GM18520 (cell line): Measurements from ENCODE around the gene ECI1.

ENCODE experiments used
- ATAC-seq: cut with Tn5 transposase; IDR thresholded peaks from one replicate; pipeline ENCODE4 v1.9.1; 2021; ENCODE audit not compliant: unreplicated experiment

The ECI1 gene, protein sequence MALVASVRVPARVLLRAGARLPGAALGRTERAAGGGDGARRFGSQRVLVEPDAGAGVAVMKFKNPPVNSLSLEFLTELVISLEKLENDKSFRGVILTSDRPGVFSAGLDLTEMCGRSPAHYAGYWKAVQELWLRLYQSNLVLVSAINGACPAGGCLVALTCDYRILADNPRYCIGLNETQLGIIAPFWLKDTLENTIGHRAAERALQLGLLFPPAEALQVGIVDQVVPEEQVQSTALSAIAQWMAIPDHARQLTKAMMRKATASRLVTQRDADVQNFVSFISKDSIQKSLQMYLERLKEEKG

GRCh38 chr16:2251296-2252111 is at the start of gene ECI1:
TSS of gene ECI1 (minus strand) at chr16:2251587. CDS start at chr16:2251566, 21 bp downstream.
- peak; percentile 94 for ATAC-seq

- no peak for ATAC-seq
Measured at GRCh38 chr16:2299915-2300192, 48.5 kb upstream of the ECI1 start.

DNA sequence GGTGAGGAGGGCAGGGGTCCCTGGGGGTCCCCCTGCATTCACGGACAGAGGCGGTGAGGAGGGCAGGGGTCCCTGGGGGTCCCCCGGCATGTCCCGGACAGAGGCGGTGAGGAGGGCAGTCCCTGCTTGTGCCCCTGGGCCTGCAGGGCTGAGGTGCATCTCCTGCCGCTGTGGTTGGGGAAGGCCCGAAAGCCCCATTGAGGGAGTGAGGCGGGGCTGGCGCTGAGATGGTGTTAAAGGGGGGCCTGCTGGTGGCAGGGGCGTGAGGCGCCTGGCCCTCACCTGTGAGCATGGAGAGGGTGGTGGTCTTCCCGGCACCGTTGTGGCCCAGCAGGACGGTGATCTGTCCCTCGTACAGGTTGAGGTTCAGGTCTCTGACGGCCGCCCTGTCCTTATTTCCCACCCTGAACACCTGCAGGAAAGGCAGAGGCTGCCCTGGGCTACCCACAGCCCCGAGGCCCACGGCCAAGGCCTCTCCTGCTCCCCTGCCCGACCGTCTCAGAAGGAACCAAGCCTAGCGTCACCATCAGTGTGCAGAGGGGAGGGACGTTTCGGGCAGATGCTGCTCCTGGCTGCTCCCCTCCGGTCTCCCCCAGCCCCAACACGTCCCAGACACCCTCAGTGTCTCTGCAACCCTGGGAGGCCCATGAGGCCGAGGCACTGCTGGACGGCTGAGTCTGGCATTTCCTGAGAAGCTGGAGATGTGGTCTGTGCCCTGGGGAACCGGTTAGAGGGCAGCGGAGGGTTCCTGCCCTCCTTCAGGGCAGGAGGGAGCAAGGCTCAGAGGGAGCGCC is 47.9 kb upstream of the ECI1 start:
- ATAC-seq: no peak

GRCh38 chr16:2298621-2299020 is 47.2 kb upstream of the ECI1 start:
- ATAC-seq: no peak

GRCh38 chr16:2297506-2297860 is 46.1 kb upstream of the ECI1 start:
- ATAC-seq: no peak

- ATAC-seq: no peak
Measured at GRCh38 chr16:2296661-2297505, 45.5 kb upstream of the ECI1 start.

- ATAC-seq: peak; percentile 81
Measured at GRCh38 chr16:2295056-2295798, 43.8 kb upstream of the ECI1 start.

- no peak for ATAC-seq
Measured at GRCh38 chr16:2292221-2292620, 40.8 kb upstream of the ECI1 start.

GRCh38 chr16:2289282-2289681 is 37.9 kb upstream of the ECI1 start:
- ATAC-seq: no peak

DNA sequence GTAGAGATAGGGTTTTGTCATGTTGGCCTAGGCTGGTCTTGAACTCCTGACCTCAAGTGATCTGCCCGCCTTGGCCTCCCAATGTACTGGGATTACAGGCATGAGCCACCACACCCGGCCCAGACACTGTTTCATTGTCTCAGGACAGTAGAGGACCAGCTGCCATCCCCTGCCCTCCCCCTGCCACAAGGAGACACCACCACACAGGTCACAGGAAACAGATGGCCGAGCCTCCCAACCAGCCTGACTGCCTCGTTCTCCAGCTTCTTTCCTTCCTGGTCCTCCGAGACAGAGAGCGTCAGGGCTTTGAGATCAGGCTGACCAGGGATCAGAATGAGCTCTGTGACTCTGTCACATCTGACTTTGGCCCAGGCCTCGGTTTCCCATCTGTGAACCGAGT is 37.3 kb upstream of the ECI1 start:
- no peak for ATAC-seq

- ATAC-seq: no peak
Measured at GRCh38 chr16:2287916-2288547, 36.6 kb upstream of the ECI1 start.

DNA sequence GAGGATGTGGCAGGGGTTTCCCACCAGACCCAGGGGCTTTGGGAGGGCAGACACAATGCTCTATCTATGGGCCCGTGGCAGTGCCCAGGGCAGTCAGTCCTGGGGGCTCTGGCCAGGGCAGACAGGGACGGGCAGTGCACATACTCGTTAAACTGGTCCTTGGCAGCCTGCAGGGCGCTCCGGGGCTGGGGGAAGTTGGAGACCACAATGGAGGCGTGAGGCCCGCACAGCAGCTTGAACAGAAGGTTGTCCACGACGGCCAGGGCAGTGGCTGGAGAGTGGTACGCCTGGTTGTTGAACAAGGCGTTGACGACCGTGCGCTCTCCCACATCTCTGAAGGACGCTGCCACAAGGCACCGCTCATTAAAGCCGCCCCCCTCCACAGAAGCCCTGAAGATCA is 35.2 kb upstream of the ECI1 start:
- ATAC-seq: no peak

DNA sequence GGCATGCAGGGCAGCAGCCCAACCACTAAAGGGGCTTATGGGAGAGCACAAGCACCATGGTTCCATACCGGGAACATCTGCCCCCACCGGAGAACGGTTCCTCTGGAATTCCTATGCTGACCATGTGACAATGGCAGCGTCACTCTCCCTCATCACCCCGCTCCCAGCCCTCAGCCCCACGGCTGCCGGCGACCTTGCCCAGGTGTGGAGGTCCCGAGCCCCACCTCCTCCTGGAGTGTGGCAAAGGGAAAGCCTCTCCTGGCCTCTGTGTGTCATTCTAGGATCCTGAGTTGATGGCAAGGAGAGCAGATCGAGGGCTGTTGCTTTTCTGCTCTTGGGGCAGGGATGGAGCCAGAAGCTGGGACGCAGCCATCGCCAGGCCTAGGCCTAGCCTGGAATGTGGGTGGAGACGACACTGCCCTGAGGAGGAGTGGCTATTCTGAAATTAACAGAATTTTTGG is 34.4 kb upstream of the ECI1 start:
- no peak for ATAC-seq

DNA sequence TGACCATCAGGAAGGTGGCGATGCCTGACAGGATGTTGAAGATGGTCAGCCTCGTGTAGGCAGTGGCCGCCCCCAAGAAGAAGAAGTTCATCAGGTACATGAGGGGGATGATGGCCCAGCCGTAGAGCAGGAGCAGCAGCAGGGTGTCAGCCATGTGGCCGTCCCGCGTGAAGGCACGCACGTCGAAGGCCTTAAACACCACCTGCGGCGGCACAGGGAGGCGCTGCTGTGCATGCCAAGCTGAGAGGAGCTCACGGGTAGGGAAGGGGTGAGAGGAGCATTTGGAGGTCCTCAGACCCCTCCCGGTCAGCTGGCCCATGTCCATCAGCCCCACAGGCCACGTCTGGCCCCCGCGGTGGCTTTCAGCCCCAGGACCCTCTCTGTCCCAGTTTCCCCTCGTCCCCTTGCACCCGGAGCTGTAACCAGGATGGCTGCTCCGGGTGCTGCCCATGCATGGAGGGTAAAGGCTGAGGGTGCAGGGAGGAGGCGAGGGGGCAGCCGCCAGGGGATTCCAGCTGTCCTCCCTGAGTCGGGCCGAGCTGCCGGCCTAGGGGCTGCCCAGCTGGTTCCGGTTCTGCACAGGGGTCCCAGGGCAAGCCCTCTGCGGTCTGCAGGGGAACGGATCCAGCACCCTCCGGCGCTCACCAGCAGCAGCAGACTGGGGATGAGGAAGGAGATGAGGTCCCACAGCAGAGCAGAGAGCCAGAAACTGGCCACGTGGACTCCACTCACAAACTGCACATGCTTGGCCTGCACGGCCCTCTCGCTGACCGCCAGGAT is 33.6 kb upstream of the ECI1 start:
- ATAC-seq: no peak

DNA sequence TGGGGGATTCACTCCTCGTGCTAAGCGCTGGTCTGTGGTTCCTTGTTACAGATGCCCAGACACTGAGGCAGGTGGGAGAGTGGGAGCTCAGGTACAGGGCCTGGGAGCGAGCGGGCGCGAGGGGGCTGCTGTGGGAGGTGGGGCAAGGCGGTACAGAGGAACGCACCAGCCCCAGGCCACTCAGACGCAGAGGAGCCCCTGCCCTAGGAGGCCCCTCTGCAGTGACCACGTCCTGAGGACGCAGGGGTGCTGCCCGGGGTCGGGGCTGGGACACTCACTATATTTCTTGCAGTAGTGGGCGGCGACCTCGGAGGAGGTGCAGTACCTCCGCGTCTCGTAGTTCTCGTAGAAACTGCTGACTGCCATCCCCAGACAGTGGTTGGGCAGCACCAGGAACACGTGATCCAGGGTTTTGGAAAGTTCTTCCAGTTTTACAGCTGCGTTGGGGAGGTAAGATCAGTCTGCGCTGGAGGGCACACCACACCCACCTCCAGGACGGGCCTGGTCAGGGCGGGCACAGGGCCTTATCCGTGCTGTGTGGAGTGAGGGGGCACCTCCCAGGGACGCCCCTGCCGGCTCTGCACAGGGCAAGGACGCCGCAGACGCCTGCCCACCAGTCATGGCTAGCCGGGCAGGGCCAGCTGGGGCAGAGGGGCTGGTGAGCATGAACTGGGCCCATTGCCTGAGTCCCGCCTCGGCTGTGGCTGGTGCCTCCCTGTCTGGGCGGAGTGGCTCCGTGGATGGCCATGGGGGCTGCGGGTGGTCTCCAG is 32.8 kb upstream of the ECI1 start:
- no peak for ATAC-seq

GRCh38 chr16:2282866-2283555 is 31.6 kb upstream of the ECI1 start:
- ATAC-seq: no peak

GRCh38 chr16:2282262-2282661 is 30.9 kb upstream of the ECI1 start:
- no peak for ATAC-seq
